D721Med (cell line): ENCODE data around the gene ZNF627.
"Not testable (repeated sequence)": the region's sequence is repeated elsewhere in the genome, so short reads cannot be mapped to it uniquely, and the experiment has no call there.

Experiments
- DNase-seq: peaks from one replicate; pipeline ENCODE4 v3.0.0; 2011; ENCODE audit warnings: low spot score; ENCODE audit not compliant: insufficient read length
- FAIRE-seq: peaks from 2 replicates; lab custom pipeline; 2011; peaks lifted over from hg19 to GRCh38; lab: Jason Lieb, UNC
- TF ChIP-seq, protein P1 (sequence below): IDR thresholded peaks from 2 replicates; pipeline ENCODE4 v1.5.1; 2012; ENCODE audit warnings: mild to moderate bottlenecking, control low read depth; ENCODE audit not compliant: insufficient read depth; ENCODE audit errors: missing control alignments

ZNF627 gene

DNA sequence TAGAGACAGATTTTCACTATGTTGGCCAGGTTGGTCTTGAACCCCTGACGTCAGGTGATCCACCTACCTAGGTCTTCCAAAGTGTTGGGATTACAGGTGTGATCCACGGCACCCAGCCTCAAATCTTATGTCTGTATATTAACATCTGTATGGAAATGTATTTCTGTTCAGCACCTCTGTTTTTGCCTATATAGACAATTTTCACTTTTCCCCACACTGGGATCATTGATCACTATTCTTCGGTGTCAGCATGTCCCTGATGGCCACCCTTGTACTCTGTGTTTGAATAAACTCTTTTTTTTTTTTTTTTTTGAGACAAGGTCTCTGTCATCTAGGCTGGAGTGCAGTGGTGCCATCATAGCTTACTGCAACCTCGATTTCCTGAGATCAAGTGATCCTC is 3.2 kb upstream of the ZNF627 start:
- TF ChIP-seq, protein P1, sequence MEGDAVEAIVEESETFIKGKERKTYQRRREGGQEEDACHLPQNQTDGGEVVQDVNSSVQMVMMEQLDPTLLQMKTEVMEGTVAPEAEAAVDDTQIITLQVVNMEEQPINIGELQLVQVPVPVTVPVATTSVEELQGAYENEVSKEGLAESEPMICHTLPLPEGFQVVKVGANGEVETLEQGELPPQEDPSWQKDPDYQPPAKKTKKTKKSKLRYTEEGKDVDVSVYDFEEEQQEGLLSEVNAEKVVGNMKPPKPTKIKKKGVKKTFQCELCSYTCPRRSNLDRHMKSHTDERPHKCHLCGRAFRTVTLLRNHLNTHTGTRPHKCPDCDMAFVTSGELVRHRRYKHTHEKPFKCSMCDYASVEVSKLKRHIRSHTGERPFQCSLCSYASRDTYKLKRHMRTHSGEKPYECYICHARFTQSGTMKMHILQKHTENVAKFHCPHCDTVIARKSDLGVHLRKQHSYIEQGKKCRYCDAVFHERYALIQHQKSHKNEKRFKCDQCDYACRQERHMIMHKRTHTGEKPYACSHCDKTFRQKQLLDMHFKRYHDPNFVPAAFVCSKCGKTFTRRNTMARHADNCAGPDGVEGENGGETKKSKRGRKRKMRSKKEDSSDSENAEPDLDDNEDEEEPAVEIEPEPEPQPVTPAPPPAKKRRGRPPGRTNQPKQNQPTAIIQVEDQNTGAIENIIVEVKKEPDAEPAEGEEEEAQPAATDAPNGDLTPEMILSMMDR, result no peak
- DNase-seq, result no peak
- no peak for FAIRE-seq

GRCh38 chr19:11596156-11596555 is 1.1 kb upstream of the ZNF627 start:
- TF ChIP-seq, protein P1, result no peak
- no peak for FAIRE-seq
- DNase-seq, result no peak

DNA sequence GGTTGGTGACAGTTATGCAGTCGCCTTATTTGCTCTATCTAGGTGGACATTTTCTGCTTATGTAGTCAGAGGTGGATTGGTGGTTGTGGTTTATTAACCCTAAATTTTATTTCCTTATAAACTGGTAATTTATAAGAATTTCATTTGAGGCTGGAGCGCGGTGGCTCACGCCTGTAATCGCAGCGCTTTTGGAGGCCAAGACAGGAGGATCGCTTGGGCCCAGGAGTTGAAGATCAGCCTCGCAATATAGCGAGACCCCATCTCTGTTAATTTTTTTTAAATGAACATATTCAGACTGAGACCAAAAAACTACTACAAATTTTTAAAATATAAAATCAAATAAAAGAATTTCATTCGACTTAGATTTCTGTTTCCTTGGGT is 810 bp downstream of the ZNF627 start:
- DNase-seq (no peak), FAIRE-seq (no peak)
- TF ChIP-seq, protein P1, result no peak

DNA sequence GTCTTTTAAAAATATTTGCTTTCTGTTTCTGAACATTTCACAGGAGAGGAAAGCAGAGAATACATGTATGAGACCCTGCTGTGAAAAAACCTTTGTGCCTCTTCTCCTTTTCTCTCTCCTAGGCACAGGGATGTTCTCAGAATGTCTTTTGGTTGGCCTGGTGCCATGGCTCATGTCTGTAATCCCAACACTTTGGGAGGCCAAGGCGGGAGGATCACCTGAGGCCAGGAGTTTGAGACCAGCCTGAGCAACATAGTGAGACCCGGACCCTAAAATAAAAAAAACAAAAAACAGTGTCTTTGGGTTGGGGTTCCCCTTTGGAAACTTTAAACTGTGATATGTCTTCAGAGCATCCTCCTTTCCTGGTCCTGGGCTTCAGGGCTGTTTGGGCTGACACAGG is 1.5 kb downstream of the ZNF627 start:
- TF ChIP-seq, protein P1, result no peak
- FAIRE-seq (no peak), DNase-seq (no peak)

GRCh38 chr19:11599704-11600103 is 2.4 kb downstream of the ZNF627 start:
- FAIRE-seq, DNase-seq: not testable (repeated sequence)

GRCh38 chr19:11606484-11606883 is 9.2 kb downstream of the ZNF627 start:
- TF ChIP-seq, protein P1, result no peak
- FAIRE-seq, result no peak

DNA sequence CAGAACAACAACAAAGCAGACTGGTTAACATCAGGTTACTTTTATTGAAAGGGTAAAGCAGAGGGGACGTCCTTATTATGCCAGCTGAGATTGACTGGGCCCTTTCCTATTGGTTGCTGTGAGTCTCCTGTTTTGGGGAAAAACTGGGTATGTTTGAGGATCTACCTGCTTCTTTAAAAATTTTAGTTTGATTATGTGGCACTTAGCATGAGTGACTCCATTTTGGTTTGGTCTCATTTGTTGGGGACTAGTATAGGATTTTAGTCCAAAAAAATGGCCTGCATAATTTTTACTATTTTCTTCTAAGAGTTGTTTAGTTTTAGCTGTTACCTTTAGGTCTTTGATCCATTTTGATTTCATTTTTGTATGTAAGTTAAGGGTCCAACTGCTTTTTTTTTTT is 14.4 kb downstream of the ZNF627 start:
- no peak for DNase-seq
- TF ChIP-seq, protein P1, result no peak
- FAIRE-seq, result no peak

More at GRCh38 chr19:11606484-11606883, 9.2 kb downstream of the ZNF627 start:
- no peak for DNase-seq
